HepG2 (cell line): ENCODE measurements around the gene TAF1D. TPM values are rescaled to one million over a fixed set of nuclear protein-coding genes. Genes with fewer than 3 reads are reported as not detected.

Experiments
- BHLHE40 ChIP-seq: IDR thresholded peaks from 2 replicates; pipeline ENCODE4 v1.6.1; 2011; ENCODE audit warnings: low read length, improper control_type of control experiment
- ELF1 ChIP-seq: sonication (generic); formaldehyde crosslinking; IDR thresholded peaks from 2 replicates; pipeline ENCODE4 v1.4.0; 2020; ENCODE audit warnings: missing genetic modification reagents
- ELF4 ChIP-seq: sonication (generic); formaldehyde crosslinking; IDR thresholded peaks from 2 replicates; pipeline ENCODE4 v1.5.0; 2020; ENCODE audit warnings: missing genetic modification reagents, mild to moderate bottlenecking, moderate library complexity, borderline replicate concordance
- MAFK ChIP-seq, 2 experiments: IDR thresholded peaks in 1 of 2; conservative IDR thresholded peaks in 1 of 2; 2 replicates each; pipeline ENCODE4 v1.6.1; 2011; ENCODE audit warnings: improper control_type of control experiment in 2 of 2, low read length in 2 of 2
- MTA1 ChIP-seq: sonication (generic); formaldehyde crosslinking; IDR thresholded peaks from 2 replicates; pipeline ENCODE4 v1.4.0; 2020; ENCODE audit warnings: missing genetic modification reagents, mild to moderate bottlenecking, borderline replicate concordance
- PRMT3 ChIP-seq: sonication (generic); formaldehyde crosslinking; IDR thresholded peaks from 2 replicates; pipeline ENCODE4 v1.8.1; 2022; ENCODE audit warnings: low read depth, mild to moderate bottlenecking, moderate library complexity, missing genetic modification reagents, borderline replicate concordance
- SRSF9 ChIP-seq: fragments of 200-400 bp; formaldehyde crosslinking; IDR thresholded peaks from 2 replicates; pipeline ENCODE4 v1.6.1; 2018; ENCODE audit warnings: borderline replicate concordance, mild to moderate bottlenecking, low read depth, low read length; ENCODE audit not compliant: insufficient read depth, poor library complexity, severe bottlenecking
- STAT5B ChIP-seq: sonication (generic); formaldehyde crosslinking; IDR thresholded peaks from 2 replicates; pipeline ENCODE4 v1.4.0; 2020; ENCODE audit warnings: missing genetic modification reagents
- ZFP1 ChIP-seq: IDR thresholded peaks from 2 replicates; pipeline ENCODE4 v1.6.1; 2016
- ZFP37 ChIP-seq: sonication (generic); formaldehyde crosslinking; IDR thresholded peaks from 2 replicates; pipeline ENCODE4 v1.4.0; 2020; ENCODE audit warnings: missing genetic modification reagents, borderline replicate concordance
- ZHX2 ChIP-seq, 2 experiments: sonication (generic) in 1 of 2; formaldehyde crosslinking in 1 of 2; IDR thresholded peaks; 2 replicates each; pipeline versions ENCODE4 v1.6.1 to v1.9.0; 2014 to 2022; ENCODE audit warnings: antibody characterized with exemption in 1 of 2, borderline replicate concordance in 1 of 2, inconsistent platforms in 1 of 2, low read depth in 1 of 2, missing genetic modification reagents in 1 of 2
- ZNF24 ChIP-seq: fragments of 450-650 bp; IDR thresholded peaks from 2 replicates; pipeline ENCODE4 v1.6.1; 2017; ENCODE audit warnings: antibody characterized with exemption, mild to moderate bottlenecking
- ZNF674 ChIP-seq: sonication (generic); formaldehyde crosslinking; IDR thresholded peaks from 2 replicates; pipeline ENCODE4 v1.5.0; 2020; ENCODE audit warnings: low read depth, mild to moderate bottlenecking, missing genetic modification reagents
- ZNF850 ChIP-seq: sonication (generic); formaldehyde crosslinking; conservative IDR thresholded peaks from 2 replicates; pipeline ENCODE4 v1.9.0; 2021; ENCODE audit warnings: mild to moderate bottlenecking, missing genetic modification reagents
- ZSCAN12 ChIP-seq: sonication (generic); formaldehyde crosslinking; IDR thresholded peaks from 2 replicates; pipeline ENCODE4 v1.9.0; 2021; ENCODE audit warnings: mild to moderate bottlenecking, missing genetic modification reagents
- ZSCAN25 ChIP-seq: sonication (generic); formaldehyde crosslinking; IDR thresholded peaks from 2 replicates; pipeline ENCODE4 v1.8.0; 2022; ENCODE audit warnings: mild to moderate bottlenecking, missing genetic modification reagents
- polyA plus RNA-seq, 8 experiments: library from polyadenylated mRNA; depleted of rRNA in 3 of 8; stranded (reverse) in 7 of 8; unstranded in 1 of 8; fragments of >200 nt; fragmentation: Illumina TruSeq in 4 of 8; extraction: Trizol in 4 of 8; gene quantifications; 2 replicates each; pipeline versions ENCODE4 v1.2.1 to v1.2.3, GENCODE V29; 2011 to 2016; ENCODE audit warnings: low read depth in 4 of 8, missing spikeins in 1 of 8, mixed read lengths in 1 of 8; ENCODE audit not compliant: insufficient read depth in 1 of 8
- total RNA-seq, 5 experiments: library from RNA; depleted of rRNA; stranded (reverse); fragments of >200 nt; fragmentation: Illumina TruSeq; extraction: Trizol; gene quantifications; 2 replicates each; pipeline ENCODE4 v1.2.3, GENCODE V29; 2016; ENCODE audit warnings: low read depth in 1 of 5
- TF ChIP-seq, protein P1 (sequence below): sonication (generic); formaldehyde crosslinking; IDR thresholded peaks from 2 replicates; pipeline ENCODE4 v1.4.0; 2020; ENCODE audit warnings: mild to moderate bottlenecking, low read depth, missing genetic modification reagents
- TF ChIP-seq, protein P2 (sequence below): sonication (generic); formaldehyde crosslinking; IDR thresholded peaks from 2 replicates; pipeline ENCODE4 v1.8.1; 2023; ENCODE audit warnings: mild to moderate bottlenecking, inconsistent platforms, moderate library complexity, missing genetic modification reagents, borderline replicate concordance
- TF ChIP-seq, protein P3 (sequence below): IDR thresholded peaks from 2 replicates; pipeline ENCODE4 v1.6.1; 2016; ENCODE audit warnings: missing genetic modification reagents, missing compliant biosample characterization
- TF ChIP-seq, protein P4 (sequence below): IDR thresholded peaks from 2 replicates; pipeline ENCODE4 v1.6.1; 2016; ENCODE audit warnings: missing compliant biosample characterization, missing genetic modification reagents, borderline replicate concordance

The TAF1D gene
- total and polyA plus RNA-seq, 2 of the 13 experiments (the other 11 are each of a cell fraction or from before 2014, with no cell fraction given) = 132 to 207 TPM

DNA sequence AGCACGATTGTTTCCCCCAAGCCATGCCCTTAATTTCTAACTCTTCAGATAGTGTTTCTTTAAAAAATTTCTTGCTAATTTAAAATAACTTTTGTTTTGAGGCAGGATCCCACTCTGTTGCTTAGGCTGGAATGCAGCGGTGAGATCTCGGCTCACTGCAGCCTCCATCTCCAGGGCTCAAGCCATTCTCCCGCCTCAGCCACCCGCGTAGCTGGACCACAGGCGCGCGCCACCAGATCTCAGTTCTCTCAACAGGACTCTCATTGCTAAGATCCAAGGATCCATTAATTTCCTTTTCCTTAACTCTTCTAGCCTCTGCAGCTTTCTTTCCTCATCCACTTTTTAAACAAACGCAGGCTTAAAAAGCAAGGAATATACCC lies 42.5 kb upstream of the TAF1D start (continued):
- TF ChIP-seq, protein P1, sequence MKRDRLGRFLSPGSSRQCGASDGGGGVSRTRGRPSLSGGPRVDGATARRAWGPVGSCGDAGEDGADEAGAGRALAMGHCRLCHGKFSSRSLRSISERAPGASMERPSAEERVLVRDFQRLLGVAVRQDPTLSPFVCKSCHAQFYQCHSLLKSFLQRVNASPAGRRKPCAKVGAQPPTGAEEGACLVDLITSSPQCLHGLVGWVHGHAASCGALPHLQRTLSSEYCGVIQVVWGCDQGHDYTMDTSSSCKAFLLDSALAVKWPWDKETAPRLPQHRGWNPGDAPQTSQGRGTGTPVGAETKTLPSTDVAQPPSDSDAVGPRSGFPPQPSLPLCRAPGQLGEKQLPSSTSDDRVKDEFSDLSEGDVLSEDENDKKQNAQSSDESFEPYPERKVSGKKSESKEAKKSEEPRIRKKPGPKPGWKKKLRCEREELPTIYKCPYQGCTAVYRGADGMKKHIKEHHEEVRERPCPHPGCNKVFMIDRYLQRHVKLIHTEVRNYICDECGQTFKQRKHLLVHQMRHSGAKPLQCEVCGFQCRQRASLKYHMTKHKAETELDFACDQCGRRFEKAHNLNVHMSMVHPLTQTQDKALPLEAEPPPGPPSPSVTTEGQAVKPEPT (CRISPR knock-in tag) = 0 out of 2 replicates have a peak, but pooled peaks have one; percentile 17
- no peak for TF ChIP-seq SRSF9
- TF ChIP-seq, protein P2, sequence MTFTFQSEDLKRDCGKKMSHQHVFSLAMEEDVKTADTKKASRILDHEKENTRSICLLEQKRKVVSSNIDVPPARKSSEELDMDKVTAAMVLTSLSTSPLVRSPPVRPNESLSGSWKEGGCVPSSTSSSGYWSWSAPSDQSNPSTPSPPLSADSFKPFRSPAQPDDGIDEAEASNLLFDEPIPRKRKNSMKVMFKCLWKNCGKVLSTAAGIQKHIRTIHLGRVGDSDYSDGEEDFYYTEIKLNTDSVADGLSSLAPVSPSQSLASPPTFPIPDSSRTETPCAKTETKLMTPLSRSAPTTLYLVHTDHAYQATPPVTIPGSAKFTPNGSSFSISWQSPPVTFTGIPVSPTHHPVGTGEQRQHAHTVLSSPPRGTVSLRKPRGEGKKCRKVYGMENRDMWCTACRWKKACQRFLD (CRISPR knock-in tag) = no peak
- TF ChIP-seq, protein P3, sequence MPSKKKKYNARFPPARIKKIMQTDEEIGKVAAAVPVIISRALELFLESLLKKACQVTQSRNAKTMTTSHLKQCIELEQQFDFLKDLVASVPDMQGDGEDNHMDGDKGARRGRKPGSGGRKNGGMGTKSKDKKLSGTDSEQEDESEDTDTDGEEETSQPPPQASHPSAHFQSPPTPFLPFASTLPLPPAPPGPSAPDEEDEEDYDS (CRISPR knock-in tag) = no peak
- no peak for TF ChIP-seq ZNF674
- no peak for TF ChIP-seq MAFK (conservative IDR thresholded peaks at IDR 0.05 in 1 of 2, IDR thresholded peaks at IDR 0.05 in 1 of 2; ENCODE audit: low read length in 2 of 2)
- no peak for TF ChIP-seq ELF4 (CRISPR knock-in tag)
- TF ChIP-seq ELF1 (CRISPR knock-in tag) = no peak
- TF ChIP-seq MTA1 = no peak
- peak; percentile 66; the same call in 1 of the 2 replicates for TF ChIP-seq ZFP37 (CRISPR knock-in tag)
- TF ChIP-seq BHLHE40 = no peak
- TF ChIP-seq ZNF850 (CRISPR knock-in tag) = no peak
- TF ChIP-seq ZHX2 (IDR thresholded peaks at IDR 0.05; ENCODE audit: low read depth) = no peak
- 0 out of 2 replicates have a peak, but pooled peaks have one; percentile 59 for TF ChIP-seq ZHX2 (CRISPR knock-in tag; IDR thresholded peaks at IDR 0.05; ENCODE audit: borderline replicate concordance)
- no peak for TF ChIP-seq PRMT3 (CRISPR knock-in tag)
- 0 out of 2 replicates have a peak, but pooled peaks have one; percentile 73 for TF ChIP-seq ZSCAN12
- TF ChIP-seq, protein P4, sequence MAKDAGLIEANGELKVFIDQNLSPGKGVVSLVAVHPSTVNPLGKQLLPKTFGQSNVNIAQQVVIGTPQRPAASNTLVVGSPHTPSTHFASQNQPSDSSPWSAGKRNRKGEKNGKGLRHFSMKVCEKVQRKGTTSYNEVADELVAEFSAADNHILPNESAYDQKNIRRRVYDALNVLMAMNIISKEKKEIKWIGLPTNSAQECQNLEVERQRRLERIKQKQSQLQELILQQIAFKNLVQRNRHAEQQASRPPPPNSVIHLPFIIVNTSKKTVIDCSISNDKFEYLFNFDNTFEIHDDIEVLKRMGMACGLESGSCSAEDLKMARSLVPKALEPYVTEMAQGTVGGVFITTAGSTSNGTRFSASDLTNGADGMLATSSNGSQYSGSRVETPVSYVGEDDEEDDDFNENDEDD (CRISPR knock-in tag) = no peak
- TF ChIP-seq ZSCAN25 = no peak
- TF ChIP-seq ZNF24 = no peak
- no peak for TF ChIP-seq ZFP1 (CRISPR knock-in tag)
- TF ChIP-seq STAT5B (CRISPR knock-in tag) = no peak
